Large intestine (tissue), 12 donors: ENCODE results near the gene OR5AK2. TPM values are rescaled to one million over a fixed set of nuclear protein-coding genes. Genes with fewer than 3 reads are reported as not detected.
A peak's percentile ranks its signal among the peaks of the same experiment; 100 is the strongest.
"Not testable (repeated sequence)": the region's sequence is repeated elsewhere in the genome, so short reads cannot be mapped to it uniquely, and the experiment has no call there.

Experiments used
- DNase-seq, 2 donors: peaks; one replicate each; pipeline versions ENCODE4 v3.0.0 to v3.0.0-alpha.2; 2013
- H3K27ac ChIP-seq: one replicate; pipeline ENCODE4 v1.5.1; 2013; ENCODE audit warnings: low read length
- H3K27me3 ChIP-seq: 2 replicates; pipeline ENCODE4 v1.6.1; 2013; ENCODE audit warnings: low read length; ENCODE audit not compliant: control insufficient read depth, insufficient read depth
- H3K36me3 ChIP-seq: 2 replicates; pipeline ENCODE4 v1.6.1; 2013; ENCODE audit warnings: low read length; ENCODE audit not compliant: control insufficient read depth, insufficient read depth
- H3K4me1 ChIP-seq: one replicate; pipeline ENCODE4 v1.6.1; 2013; ENCODE audit warnings: low read length; ENCODE audit not compliant: control insufficient read depth, insufficient read depth
- H3K4me3 ChIP-seq: one replicate; pipeline ENCODE4 v1.5.1; 2013; ENCODE audit warnings: low read length
- H3K9me3 ChIP-seq: one replicate; pipeline ENCODE4 v1.6.1; 2013; ENCODE audit warnings: mild to moderate bottlenecking, low read depth, low read length, moderate library complexity; ENCODE audit not compliant: control insufficient read depth
- WGBS: methylation state at CpG from one replicate; pipeline ENCODE4 v1.1.5; 2013; ENCODE audit warnings: low lambda C conversion rate; ENCODE audit not compliant: insufficient coverage; 5-methylcytosine and 5-hydroxymethylcytosine counted together
- long read RNA-seq, 11 donors: transcript quantifications; one replicate each; lab custom pipeline, GENCODE V29; 2026
- polyA plus RNA-seq: library from polyadenylated mRNA; unstranded; fragments of 120-200 nt; gene quantifications from one replicate; pipeline ENCODE4 v1.2.1, GENCODE V29; 2013

Gene OR5AK2
- 0.12 TPM for polyA plus RNA-seq
- long read RNA-seq, donor 1 = 0 reads
- long read RNA-seq, donor 2 = 0 reads
- long read RNA-seq, donor 3 = 0 reads
- long read RNA-seq, donor 4 = 0 reads
- long read RNA-seq, donor 5 = 0 reads
- long read RNA-seq, donor 6 = 0 reads
- long read RNA-seq, donor 7 = 0 reads
- long read RNA-seq, donor 8 = 0 reads
- long read RNA-seq, donor 9 = 0 reads
- long read RNA-seq, donor 10 = 0 reads
- long read RNA-seq, donor 11 = 0 reads

GRCh38 chr11:56988614-56989013, at the start of gene OR5AK2:
Gene OR5AK2, plus strand, starts transcription at chr11:56988914. Its CDS starts 0 bp downstream, at chr11:56988914.
- H3K4me3 ChIP-seq = no peak within 1 kb of the TSS
- DNase-seq = no peak
- H3K27ac ChIP-seq = no peak within 1 kb of the TSS
- no peaks in the 10 kb centered on the region for H3K4me1 ChIP-seq
- H3K36me3 ChIP-seq = no peaks in the 10 kb centered on the region
- no peaks in the 10 kb centered on the region for H3K27me3 ChIP-seq
- no peaks in the 10 kb centered on the region for H3K9me3 ChIP-seq
- 78% methylated on average over 1 of the region's 1 CpG for WGBS

- H3K27ac ChIP-seq, H3K27me3 ChIP-seq, H3K4me3 ChIP-seq, H3K9me3 ChIP-seq, H3K4me1 ChIP-seq, H3K36me3 ChIP-seq, DNase-seq: not testable (repeated sequence)
- WGBS = no CpG with 5 or more reads among the region's 8 CpGs
These were observed 43.2 kb upstream of the OR5AK2 start for GRCh38 chr11:56945526-56945925.

GRCh38 chr11:56948991-56949515, 39.7 kb upstream of the OR5AK2 start:
- Histone ChIP-seq H3K4me1 (peaks cover 7% of the 10 kb centered on the region), H3K36me3 (no peaks in the 10 kb centered on the region), H3K27me3 (no peaks in the 10 kb centered on the region), H3K9me3 (peaks cover 13% of the 10 kb centered on the region), H3K27ac (peak overlapping the region; percentile 61), H3K4me3 (no peak overlapping the region)
- DNase-seq = peak; percentile 58 to 81
- WGBS = no CpG with 5 or more reads among the region's 2 CpGs

GRCh38 chr11:56950510-56950909, 38.2 kb upstream of the OR5AK2 start:
- no CpG with 5 or more reads among the region's 2 CpGs for WGBS

GRCh38 chr11:56953907-56954306, 34.8 kb upstream of the OR5AK2 start:
- 100% methylated on average over 1 of the region's 1 CpG for WGBS
- H3K4me1 ChIP-seq = not testable (repeated sequence)

More at GRCh38 chr11:56950510-56950909, 38.2 kb upstream of the OR5AK2 start:
- Histone ChIP-seq H3K4me1 (peaks cover 7% of the 10 kb centered on the region), H3K27me3 (no peaks in the 10 kb centered on the region), H3K9me3 (peaks cover 12% of the 10 kb centered on the region), H3K36me3 (no peaks in the 10 kb centered on the region), H3K27ac (no peak overlapping the region), H3K4me3 (no peak overlapping the region)
- DNase-seq = no peak

GRCh38 chr11:56961609-56962008, 27.1 kb upstream of the OR5AK2 start:
- Histone ChIP-seq H3K4me3 (no peak overlapping the region), H3K4me1 (no peaks in the 10 kb centered on the region), H3K27me3 (no peaks in the 10 kb centered on the region), H3K9me3 (no peaks in the 10 kb centered on the region), H3K36me3 (no peaks in the 10 kb centered on the region), H3K27ac (no peak overlapping the region)
- no peak for DNase-seq

More at GRCh38 chr11:56953907-56954306, 34.8 kb upstream of the OR5AK2 start:
- H3K27ac ChIP-seq, H3K36me3 ChIP-seq, H3K27me3 ChIP-seq, H3K4me3 ChIP-seq, DNase-seq, H3K9me3 ChIP-seq: not testable (repeated sequence)

GRCh38 chr11:56967726-56968125, 21.0 kb upstream of the OR5AK2 start:
- no CpG with 5 or more reads among the region's 1 CpG for WGBS
- DNase-seq = no peak
- no peaks in the 10 kb centered on the region for H3K36me3 ChIP-seq
- no peaks in the 10 kb centered on the region for H3K4me1 ChIP-seq
- no peak overlapping the region for H3K27ac ChIP-seq
- no peaks in the 10 kb centered on the region for H3K9me3 ChIP-seq
- no peak overlapping the region for H3K4me3 ChIP-seq
- no peaks in the 10 kb centered on the region for H3K27me3 ChIP-seq

- H3K27me3 ChIP-seq = no peaks in the 10 kb centered on the region
- H3K9me3 ChIP-seq = no peaks in the 10 kb centered on the region
- no CpG with 5 or more reads among the region's 4 CpGs for WGBS
- no peaks in the 10 kb centered on the region for H3K4me1 ChIP-seq
- H3K36me3 ChIP-seq = no peaks in the 10 kb centered on the region
- no peak overlapping the region for H3K4me3 ChIP-seq
- H3K27ac ChIP-seq = no peak overlapping the region
- DNase-seq = peak in 1 of 2 donors; percentile 10
These were observed 20.2 kb upstream of the OR5AK2 start for GRCh38 chr11:56968524-56968923.

GRCh38 chr11:56977314-56977713, 11.4 kb upstream of the OR5AK2 start:
- H3K27me3 ChIP-seq = no peaks in the 10 kb centered on the region
- WGBS = no CpG with 5 or more reads among the region's 2 CpGs
- peak; percentile 23 to 69 for DNase-seq
- no peak overlapping the region for H3K4me3 ChIP-seq
- no peaks in the 10 kb centered on the region for H3K36me3 ChIP-seq
- H3K27ac ChIP-seq = no peak overlapping the region
- no peaks in the 10 kb centered on the region for H3K4me1 ChIP-seq
- no peaks in the 10 kb centered on the region for H3K9me3 ChIP-seq

- Histone ChIP-seq H3K27me3 (no peaks in the 10 kb centered on the region), H3K9me3 (no peaks in the 10 kb centered on the region)
These were observed 2.0 kb downstream of the OR5AK2 start for GRCh38 chr11:56990702-56991101.

GRCh38 chr11:56994532-56994931, 5.8 kb downstream of the OR5AK2 start:
- no peaks in the 10 kb centered on the region for H3K36me3 ChIP-seq
- no peaks in the 10 kb centered on the region for H3K9me3 ChIP-seq
- no peak overlapping the region for H3K4me3 ChIP-seq
- no peak for DNase-seq
- H3K27ac ChIP-seq = no peak overlapping the region
- no peaks in the 10 kb centered on the region for H3K4me1 ChIP-seq
- no peaks in the 10 kb centered on the region for H3K27me3 ChIP-seq

More at GRCh38 chr11:56990702-56991101, 2.0 kb downstream of the OR5AK2 start:
- 33% methylated on average over 2 of the region's 2 CpGs for WGBS
- Histone ChIP-seq H3K4me1 (no peaks in the 10 kb centered on the region), H3K27ac (no peak overlapping the region), H3K4me3 (no peak overlapping the region), H3K36me3 (no peaks in the 10 kb centered on the region)
- DNase-seq = no peak
